Measurements from ENCODE around the gene STX2. TPM values are rescaled to one million over a fixed set of nuclear protein-coding genes. Genes with fewer than 3 reads are reported as not detected.
"Not testable (repeated sequence)": the region's sequence is repeated elsewhere in the genome, so short reads cannot be mapped to it uniquely, and the experiment has no call there.

STX2 gene
- total RNA-seq, 1 donor from 2014 or later, result 12.4 TPM

DNA sequence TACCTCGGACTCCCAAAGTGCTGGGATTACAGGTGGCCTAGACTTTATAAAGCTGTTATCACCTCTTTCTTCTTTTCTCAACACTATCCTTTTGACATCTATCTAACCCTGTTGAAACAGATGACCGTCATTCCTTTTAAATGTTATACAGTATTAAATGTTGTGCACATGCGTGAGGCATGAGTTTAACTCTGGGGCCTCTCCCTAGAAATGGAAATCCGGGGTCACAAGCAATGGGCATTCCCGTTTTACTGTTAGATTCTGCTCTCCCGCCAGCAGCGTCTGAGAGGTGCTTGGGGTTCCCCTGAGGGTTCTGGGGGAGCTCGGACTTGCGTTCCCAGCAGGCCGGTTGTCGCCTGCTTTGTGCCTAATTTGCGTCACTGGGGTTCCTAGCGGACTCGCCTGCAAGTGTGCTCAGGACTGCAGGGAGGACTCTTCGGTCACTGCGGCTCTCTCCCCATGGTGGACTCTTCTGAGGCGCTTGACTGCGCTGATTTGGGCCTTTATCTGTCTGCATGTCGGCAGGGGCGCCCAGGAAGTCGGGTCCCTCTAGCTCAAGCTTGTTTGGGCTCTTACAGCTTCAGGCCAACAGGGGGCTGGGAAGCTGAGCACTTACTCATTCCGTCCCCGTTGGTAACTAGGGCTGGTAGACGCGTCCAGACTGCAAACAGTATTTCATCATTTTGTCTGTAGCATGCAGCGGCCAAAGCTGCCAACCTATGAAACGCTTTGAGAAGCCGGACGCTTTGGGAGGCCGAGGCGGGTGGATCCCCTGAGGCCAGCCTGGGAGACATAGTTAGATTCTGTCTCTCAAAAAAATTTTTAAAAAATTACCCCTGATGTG is 31.6 kb upstream of the STX2 start:
- peak; percentile 75 for DNase-seq (ENCODE audit: low spot score)

DNA sequence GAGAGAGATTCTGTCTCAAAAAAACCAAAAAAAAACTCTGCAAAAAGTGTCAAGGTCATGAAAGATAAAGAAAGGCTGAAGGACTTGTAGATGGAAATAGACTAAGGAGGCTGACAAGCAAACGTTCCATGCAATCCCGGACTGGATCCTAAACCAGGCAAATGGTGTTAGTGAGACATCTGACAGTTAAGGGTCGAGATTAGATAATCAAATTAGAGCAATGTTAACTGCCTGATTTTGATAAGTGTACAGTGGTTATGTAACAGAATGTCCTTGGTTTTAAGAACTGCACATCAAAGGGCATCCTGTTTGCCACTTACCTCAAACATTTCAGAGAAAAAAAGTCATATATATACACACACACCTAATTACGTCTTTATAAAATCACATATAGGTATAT is 29.4 kb upstream of the STX2 start:
- DNase-seq (ENCODE audit: low spot score), result no peak

DNA sequence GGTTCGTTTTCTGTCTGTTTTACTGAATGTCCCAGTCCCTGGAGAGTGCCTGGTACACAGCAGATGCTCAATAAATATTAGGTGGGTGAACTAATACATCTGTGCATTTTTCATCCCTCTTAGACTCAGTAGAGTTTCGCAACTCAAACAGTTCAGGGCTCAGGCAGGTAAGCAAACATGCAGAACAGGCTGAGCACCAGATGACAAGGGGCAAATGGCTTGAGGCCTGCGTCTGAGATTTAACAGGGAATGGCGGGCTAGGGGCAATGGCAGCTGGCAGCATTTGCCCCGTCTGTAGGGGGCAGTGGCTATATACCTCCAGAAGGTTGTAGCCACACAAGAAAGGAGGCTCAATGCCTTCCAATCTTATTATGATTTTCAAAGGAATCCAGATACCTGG is 24.2 kb upstream of the STX2 start:
- no peak for DNase-seq (ENCODE audit: low spot score)

DNA sequence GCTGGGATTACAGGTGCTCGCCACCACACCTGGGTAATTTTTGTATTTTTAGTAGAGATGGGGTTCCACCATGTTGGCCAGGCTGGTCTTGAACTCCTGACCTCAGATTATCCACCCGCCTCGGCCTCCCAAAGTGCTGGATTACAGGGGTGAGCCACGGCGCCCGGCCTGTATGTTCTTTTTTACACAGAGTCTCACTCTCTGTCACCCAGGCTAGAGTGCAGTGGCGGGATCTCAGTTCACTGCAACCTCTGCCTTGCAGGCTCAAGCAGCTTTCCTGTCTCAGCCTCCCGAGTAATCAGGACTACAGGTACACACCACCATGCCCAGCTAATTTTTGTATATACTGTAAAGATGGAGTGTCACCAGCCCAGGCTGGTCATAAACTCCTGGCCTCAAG is 23.7 kb upstream of the STX2 start:
- not testable (repeated sequence) for DNase-seq (ENCODE audit: low spot score)

DNA sequence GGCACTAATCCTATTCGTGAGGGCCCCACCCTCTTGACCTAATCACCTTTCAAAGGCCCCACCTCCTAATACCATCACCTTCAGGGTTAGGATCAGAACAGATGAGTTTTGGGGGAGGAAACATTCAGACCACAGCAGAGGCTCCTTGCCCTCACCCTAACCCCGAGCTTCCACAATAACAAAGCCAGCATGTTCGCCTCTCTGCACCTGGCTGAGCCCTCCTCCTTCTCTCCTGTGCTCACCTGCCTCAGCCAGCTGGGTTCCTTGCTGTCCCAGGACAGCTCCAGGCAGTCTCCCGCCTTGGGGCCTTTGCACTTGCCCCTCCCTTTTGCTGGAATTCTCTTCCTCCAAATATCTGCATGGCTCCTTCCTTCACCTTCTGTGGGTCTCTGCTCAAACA is 23.1 kb upstream of the STX2 start:
- no peak for DNase-seq (ENCODE audit: low spot score)

DNA sequence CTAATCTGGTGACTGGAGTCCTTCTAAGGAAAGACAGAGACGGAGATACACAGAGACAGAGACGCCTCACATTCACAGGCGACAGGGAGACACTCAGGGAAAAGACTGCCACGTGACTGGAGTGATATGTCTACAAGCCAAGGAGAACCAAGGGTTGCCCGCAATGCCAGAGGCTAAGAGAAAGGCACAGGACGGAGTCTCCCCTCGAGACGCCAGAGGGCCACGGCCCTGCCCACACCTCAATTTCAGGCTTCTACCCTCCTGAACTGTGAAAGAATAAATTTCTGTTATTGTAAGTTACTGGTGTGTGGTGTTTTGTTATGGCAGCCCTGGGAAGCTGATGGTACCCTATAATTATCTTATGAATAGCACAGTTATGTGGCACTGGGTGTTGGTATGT is 21.3 kb upstream of the STX2 start:
- DNase-seq (ENCODE audit: low spot score), result no peak

DNA sequence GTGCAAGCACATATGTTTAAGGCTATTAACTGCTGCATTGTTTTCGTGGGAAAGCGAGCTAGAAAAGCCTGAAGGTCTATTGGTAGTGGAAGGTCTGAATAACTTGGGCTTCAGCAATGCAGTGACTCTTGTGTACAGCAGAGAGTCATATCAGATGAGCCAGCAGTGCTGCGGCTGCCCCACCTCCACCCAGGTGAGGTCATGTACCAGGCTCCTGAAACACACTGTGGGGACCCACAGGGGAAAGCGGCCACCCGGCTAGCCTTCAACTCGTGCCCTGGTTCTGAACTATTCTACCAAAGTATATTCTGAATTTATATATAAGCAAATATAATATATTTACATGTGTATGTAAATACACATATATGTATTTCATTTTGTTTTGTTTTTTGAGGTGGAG is 20.1 kb upstream of the STX2 start:
- no peak for DNase-seq (ENCODE audit: low spot score)

DNA sequence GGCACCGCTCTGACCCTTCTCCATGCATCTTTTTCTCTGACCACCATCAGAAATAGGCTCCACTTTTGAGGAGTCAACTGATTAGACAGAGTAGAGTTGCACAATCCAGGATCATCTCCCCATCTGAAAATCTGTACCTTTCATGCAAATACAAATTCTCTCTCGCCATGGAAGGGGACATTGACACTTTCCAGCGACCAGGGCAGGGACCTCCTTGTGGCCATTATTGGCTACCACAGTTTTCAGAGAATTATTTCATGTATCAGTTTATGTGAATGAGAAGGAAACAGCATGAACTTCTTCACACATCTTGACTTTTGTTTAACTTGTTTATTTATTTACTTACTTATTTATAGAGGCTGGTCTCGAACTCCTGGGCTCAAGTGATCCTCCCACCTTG is 19.0 kb upstream of the STX2 start:
- no peak for DNase-seq (ENCODE audit: low spot score)

DNA sequence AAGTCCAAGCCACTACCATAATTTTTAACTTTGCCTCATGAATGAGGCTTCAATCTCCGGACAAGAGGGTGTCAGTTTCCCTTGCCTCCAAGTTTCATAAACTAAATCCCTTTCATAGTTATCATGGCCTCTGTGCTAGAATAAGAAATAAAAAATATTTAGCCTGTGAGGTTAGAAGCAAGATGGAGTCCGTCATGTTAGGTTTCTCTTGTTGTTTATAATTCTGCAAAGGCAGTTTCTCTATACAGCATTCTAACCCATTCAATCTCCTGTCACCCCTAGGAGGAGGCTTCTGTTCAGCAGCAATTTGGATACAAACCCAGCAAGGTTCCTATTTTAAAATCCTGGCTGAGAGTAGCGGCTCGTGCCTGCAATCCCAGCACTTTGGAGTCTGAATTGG is 17.0 kb upstream of the STX2 start:
- DNase-seq (ENCODE audit: low spot score), result no peak

DNA sequence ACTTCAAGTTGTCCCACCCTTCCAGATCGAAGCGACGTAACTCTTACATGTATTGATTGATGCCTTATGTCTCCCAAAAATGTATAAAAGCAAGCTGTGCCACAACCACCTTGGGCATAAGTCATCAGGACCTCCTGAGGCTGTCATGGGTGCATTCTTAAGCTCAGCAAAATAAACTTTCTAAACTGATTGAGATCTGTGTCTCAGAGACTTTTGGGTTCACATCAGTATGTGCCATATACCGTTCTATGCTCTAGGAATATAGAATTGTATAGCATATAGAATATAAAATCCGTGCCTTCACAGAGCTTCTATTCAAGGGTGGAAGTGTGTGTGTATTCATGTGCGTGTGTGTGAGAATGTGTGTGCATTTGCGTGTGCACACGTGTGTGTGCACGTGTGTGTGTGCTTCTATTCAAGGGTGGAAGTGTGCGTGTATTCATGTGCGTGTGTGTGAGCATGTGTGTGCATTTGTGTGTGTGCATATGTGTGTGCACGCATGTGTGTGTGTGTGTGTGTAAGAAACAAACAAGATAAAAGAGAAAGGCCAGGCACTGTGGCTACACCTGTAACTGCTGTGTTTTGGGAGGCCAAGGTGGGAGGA is 11.5 kb upstream of the STX2 start:
- no peak for DNase-seq (ENCODE audit: low spot score)

DNA sequence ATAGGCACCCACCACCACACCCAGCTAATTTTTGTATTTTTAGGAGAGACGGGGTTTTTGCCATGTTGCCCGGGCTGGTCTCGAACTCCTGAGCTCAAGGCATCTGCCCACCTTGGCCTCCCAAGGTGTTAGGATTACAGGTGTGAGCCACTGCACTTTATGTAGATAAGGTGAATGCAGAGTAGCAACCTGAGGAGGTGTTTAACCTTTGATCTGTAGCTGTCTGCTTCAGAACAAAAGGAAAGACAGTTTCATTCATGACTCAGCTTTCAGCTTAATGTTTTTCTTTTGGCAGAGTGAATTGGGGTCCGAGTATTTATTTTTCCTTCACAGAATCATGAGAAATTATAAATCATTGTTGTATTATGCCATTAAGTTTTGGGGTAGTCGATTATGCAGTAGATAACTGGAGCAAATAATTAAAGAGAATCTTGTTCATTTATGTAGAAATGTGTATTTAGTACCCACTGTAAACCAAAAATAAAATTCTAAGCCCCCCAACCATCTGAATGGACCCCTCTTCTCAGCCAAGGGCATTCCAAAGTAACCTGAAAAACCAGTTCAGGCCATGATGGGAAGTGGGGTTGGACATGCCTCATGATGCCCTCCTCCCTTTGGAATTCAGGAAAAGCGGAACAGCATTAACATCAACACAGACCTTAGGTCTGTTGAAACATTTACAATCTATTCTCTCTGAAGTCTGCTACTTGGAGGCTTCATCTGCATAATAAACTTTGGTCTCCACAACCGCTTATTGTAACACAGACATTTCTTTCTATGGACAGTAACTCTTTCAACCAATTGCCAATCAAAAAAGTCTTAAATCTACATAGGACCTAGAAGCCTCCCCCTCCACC is 10.7 kb upstream of the STX2 start:
- no peak for DNase-seq (ENCODE audit: low spot score)

DNA sequence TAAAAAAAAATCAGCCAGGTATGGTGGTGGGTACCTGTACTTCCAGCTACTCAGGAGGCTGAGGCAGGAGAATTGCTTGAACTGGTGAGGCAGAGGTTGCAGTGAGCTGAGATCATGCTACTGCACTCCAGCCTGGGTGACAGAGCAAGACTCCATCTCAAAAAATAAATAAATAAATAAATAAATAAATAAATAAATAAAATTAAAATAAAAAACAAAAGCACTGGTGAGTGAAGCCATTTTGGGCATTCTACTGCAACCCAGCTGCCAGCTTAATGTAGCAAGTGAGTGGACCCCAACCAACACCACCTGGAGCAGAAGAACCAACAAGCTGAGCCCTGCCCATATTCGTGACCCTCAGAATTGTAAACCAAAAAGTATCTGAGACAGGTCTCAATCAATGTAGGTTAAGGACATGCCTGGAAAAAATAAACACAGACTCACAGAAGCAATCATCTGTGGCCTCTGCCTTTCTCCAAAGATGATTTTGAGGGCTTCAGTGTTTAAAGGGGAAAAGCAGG is 9.8 kb upstream of the STX2 start:
- DNase-seq (ENCODE audit: low spot score), result not testable (repeated sequence)

DNA sequence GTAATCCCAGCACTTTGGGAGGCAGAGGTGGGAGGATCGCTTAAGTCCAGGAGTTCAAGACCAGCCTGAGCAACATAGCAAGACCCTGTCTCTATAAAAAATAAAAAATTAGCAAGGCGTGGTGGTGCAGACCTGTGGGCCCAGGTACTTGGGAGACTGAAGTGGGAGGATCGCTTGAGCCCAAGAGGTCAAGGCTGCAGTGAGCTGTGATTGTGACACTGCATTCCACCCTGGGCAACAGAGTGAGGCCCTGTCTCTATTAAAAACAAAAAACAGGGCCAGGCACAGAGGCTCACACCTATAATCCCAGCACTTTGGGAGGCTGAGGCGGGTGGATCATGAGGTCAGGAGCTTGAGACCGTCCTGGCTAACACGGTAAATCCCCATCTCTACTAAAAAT is 9.1 kb upstream of the STX2 start:
- DNase-seq (ENCODE audit: low spot score), result not testable (repeated sequence)

DNA sequence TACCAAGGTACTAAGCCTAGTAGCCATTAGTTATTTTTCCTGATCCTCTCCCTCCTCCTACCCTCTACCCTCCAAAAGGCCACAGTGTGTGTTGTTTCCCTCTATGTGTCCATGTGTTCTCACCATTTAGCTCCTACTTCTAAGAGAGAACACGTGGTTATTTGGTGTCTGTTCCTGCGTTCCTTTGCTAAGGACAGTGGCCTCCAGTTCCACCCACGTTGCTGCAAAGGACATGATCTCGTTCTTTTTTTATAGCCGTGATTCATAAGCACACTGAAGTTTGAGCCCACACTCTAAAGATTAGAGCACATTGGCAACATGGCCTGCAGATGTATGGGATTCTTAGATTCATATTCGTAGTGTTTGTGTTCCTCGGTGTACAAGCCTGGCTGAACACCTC is 8.1 kb upstream of the STX2 start:
- DNase-seq (ENCODE audit: low spot score), result no peak

DNA sequence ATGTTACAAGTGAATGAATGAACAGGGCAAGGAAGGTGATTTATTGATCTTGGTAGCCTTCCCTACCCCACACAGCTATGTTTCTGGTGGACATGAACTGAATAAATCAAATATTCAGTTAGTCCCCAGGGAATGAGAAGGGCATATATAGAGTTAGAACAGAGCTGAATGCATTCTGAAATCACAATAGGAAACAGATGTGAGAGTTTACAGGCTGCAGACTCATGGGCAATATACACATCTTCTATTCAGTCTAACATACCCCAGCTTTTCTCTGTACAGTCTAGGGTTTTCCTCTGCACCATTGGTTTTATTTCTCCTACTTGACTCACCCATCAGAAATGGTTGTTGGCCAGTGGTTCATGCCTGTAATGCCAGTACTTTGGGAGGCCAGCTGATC is 7.3 kb upstream of the STX2 start:
- DNase-seq (ENCODE audit: low spot score), result no peak

DNA sequence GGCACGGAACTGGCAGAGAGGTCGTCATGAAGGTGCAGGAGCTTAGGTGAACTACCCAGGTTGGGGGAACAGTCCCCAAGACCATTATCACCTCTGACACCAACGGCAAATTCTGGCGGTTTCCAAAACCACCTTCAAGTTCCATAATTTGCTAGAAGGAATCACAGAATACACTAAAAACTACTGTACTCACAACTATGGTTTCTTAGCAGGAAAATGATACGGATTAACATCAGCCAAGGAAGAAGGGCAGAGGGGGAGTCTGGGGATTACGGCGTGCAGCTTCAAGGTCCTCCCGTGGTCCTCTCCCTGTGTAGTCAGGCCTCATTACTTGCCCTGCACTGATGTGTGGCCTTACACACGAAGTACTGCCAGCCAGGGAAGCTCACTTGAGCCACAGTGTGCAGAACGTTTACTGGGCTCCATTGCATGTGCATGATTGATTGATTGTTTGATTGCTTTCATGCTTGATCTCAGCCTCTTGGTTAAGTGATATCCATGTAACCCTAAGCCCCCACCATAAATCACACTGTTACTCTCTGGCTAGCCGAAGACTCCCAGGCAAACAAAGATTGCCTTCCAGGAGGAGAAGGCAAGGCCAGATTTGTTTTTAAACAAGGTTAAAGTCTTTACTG is 837 bp upstream of the STX2 start:
- DNase-seq (ENCODE audit: low spot score), result no peak

DNA sequence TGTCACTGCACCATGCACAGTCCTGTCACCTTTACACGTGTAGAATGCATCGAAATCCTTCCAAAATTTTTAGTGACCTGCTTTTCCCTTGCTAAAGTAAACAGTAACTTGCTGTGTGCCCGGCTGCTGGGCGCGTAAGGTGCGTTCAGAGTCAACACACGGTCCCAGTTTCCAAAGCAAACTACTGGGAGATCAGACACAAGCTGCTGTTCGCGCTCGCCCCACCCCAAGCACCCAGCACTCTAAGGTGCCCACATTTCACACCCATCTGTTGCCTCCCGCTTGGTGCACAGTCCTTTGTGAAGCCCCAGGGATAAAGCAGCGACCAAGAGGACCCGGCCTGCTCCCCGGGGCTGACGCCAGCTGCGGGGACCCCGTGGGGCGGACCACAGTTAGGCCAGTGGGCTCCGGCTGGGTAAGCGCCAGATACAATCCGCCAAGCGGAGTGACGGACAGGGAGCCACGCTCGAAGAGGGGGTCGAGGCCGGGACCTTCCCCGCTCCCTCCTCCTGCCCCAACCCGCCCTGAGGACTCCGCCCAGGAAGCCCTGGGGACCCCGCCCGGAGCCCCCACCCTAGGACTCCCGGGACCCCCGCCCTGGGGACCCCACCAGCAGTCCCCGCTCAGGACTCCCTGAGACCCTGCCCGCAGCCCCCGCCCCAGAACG is 633 bp downstream of the STX2 start:
- no peak for DNase-seq (ENCODE audit: low spot score)

DNA sequence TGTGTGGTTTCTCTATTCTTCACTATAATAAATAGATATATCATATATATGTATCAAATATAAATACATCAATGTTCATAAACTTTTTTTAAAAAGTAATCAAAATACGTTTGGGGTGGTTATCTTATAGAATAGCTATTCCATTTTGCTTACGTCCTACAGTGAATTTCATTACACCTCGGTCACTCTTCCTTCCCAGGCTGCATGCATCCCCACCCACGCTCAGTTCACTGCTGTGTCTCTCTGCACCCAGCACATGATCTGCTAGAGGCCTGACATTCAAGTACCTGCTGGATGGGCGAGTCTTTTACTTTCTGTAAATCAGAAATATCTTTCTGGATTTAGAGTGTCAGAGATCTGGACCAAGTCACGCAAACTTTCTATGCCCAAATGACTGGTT is 3.6 kb downstream of the STX2 start:
- DNase-seq (ENCODE audit: low spot score), result no peak

DNA sequence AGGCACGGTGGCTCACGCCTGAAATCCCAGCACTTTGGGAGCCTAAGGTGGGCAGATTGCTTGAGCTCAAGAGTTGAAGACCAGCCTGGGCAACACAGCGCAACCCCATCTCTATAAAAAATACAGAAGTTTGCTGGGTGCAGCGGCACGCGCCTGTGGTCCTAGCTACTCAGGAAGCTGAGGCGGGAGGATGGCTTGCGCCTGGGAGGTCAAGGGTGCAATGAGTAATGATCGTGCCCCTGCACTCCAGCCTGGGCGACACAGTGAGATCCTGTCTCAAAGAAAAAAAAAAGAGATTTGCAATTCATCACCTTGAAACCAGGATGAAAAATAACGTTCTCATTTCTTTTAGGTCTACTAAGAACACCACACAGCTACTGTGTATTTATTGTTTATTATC is 4.0 kb downstream of the STX2 start:
- DNase-seq (ENCODE audit: low spot score), result no peak

DNA sequence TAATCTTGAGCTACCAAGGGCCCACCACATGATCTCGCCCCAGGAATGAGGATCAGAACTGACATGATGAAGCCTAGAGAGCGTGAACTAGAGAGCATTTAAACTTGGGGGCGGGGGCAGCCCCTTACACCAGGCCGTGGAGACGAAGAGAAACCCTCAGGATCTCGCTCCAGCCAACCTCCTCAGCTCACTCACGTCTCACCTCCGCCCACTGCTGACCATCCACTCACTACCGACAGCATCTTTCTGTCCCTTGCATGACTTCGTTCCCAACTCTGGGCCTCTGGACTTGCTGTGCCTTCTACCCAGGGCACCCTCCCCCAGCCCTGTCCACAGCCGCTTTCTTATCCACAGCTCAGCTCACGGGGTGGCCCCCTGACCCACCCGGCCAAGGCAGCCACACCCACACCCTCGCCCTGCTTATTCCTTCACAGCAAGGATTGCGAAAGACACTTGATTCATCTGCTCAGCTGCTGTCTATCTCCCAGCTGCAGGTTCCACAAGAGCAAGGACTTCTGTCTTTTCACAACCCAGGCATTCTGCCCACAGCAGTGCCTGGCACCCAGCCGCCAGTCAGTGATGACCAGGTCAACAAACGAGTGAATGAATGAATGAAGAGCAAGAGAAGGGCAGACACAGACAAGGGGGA is 6.4 kb downstream of the STX2 start:
- no peak for DNase-seq (ENCODE audit: low spot score)

DNA sequence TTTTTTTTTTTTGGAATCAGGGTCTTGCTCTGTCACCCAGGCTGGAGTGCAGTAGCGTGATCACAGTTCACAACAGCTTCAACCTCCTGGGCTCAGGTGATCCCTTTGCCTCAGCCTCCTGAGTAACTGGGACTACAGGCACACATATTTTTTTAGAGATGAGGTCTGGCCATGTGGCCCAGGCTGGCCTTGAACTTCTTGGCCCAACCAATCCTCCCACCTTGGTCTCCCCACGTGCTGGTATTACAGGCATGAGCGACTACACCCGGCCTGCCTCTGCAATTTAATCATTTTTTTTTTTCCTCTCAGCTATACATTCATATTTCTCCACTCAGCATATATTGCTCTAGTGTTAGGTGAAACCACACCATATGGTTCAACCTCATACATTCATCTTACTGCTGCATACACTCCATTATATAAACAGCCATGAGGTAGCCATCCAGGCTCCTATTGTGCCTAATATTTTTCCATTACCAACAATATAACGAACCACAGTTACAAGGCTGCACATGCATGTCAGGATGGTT is 7.1 kb downstream of the STX2 start:
- DNase-seq (ENCODE audit: low spot score), result no peak
